Measurements from ENCODE around the gene ANKRD27.

ANKRD27 gene

GRCh38 chr19:32693151-32694108 lies 18.4 kb upstream of the ANKRD27 start (continued):
- TF ChIP-seq SETDB1 (IDR thresholded peaks at IDR 0.05; ENCODE audit: insufficient read length, low read length) (peak; percentile 22), SP7 (tag by site-specific recombination; IDR thresholded peaks at IDR 0.05) (peak; percentile 16; the same call in 1 of the 2 replicates), ZSCAN30 (tag by site-specific recombination; IDR thresholded peaks at IDR 0.05) (0 out of 2 replicates have a peak, but pooled peaks have one; percentile 47)

DNA sequence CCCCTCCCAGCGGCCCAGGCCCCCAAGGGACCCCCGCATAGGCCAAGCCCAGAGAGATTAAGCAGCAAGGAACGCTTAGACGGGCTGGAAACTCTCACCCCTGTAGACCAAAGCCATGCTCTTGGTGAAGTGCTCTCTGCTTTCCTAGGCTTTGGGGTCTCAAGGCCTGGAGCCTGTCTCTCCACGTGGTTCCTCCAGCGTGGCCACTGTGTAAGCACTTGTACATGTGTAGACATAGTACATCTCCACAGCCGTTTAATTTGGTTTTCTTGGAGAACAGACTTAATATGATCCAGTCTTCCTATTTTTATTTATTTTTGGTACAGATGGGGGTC lies 17.7 kb upstream of the ANKRD27 start:
- ChIA-PET CTCF (interaction anchor here (0.6 to 1.5 kb wide), 3 partner anchors 11 to 738 kb away, joined by 3 to 6 read pairs (median 3); no protein-coding TSS in a partner anchor), POLR2A (interaction anchor here (2.1 kb wide), 1 partner anchor 17 kb away, joined by 12 read pairs; the partner anchor contains the start of genes ANKRD27 and RGS9BP)
- H3K9me3 ChIP-seq (ENCODE audit: control insufficient read depth, insufficient read depth, low read depth, low read length), result no peaks in the 10 kb centered on the region
- peak overlapping the region; percentile 52 for H3K4me3 ChIP-seq (ENCODE audit: low read depth, low read length)
- H3K36me3 ChIP-seq (ENCODE audit: control insufficient read depth in 2 of 2, insufficient read depth in 1 of 2, low read length in 2 of 2), result peaks cover 15 to 47% of the 10 kb centered on the region in 2 experiments
- peak overlapping the region; percentile 96 for H3K27ac ChIP-seq (ENCODE audit: extremely low read depth, low read depth, low read length)
- H3K4me1 ChIP-seq (ENCODE audit: control insufficient read depth, insufficient read depth, low read length), result peaks cover 23% of the 10 kb centered on the region
- TF ChIP-seq ZNF266 (tag by site-specific recombination; IDR thresholded peaks at IDR 0.05; ENCODE audit: low read depth) (no peak), ZSCAN4 (tag by site-specific recombination; IDR thresholded peaks at IDR 0.05) (no peak), ZNF112 (tag by site-specific recombination; IDR thresholded peaks at IDR 0.05) (no peak), ZNF350 (tag by site-specific recombination; IDR thresholded peaks at IDR 0.05) (no peak), ZNF132 (tag by site-specific recombination; IDR thresholded peaks at IDR 0.05; ENCODE audit: borderline replicate concordance) (no peak), ZBTB8A (tag by site-specific recombination; IDR thresholded peaks at IDR 0.05) (no peak), ZNF514 (tag by site-specific recombination; IDR thresholded peaks at IDR 0.05) (peak; percentile 8; the same call in 1 of the 2 replicates), KLF17 (tag by site-specific recombination; IDR thresholded peaks at IDR 0.05) (0 out of 2 replicates have a peak, but pooled peaks have one; percentile 9), ZNF274 (IDR thresholded peaks at IDR 0.05; ENCODE audit: low read length) (no peak), ZNF274 (tag by site-specific recombination; IDR thresholded peaks at IDR 0.05; ENCODE audit: borderline replicate concordance) (no peak), KLF10 (tag by site-specific recombination; IDR thresholded peaks at IDR 0.05) (no peak), ZNF324 (tag by site-specific recombination; IDR thresholded peaks at IDR 0.05) (no peak), ZNF596 (tag by site-specific recombination; IDR thresholded peaks at IDR 0.05) (no peak), ZNF174 (tag by site-specific recombination; IDR thresholded peaks at IDR 0.05) (no peak), ZNF223 (tag by site-specific recombination; IDR thresholded peaks at IDR 0.05) (no peak), ZNF792 (tag by site-specific recombination; IDR thresholded peaks at IDR 0.05) (0 out of 2 replicates have a peak, but pooled peaks have one; percentile 7), RBAK (tag by site-specific recombination; IDR thresholded peaks at IDR 0.05) (no peak), ZNF354C (tag by site-specific recombination; IDR thresholded peaks at IDR 0.05; ENCODE audit: borderline replicate concordance, low read depth) (no peak), ZNF302 (tag by site-specific recombination; IDR thresholded peaks at IDR 0.05; ENCODE audit: low read depth) (no peak), ZNF133 (tag by site-specific recombination; IDR thresholded peaks at IDR 0.05) (no peak; the same call in 1 of the 2 replicates), ZNF23 (tag by site-specific recombination; IDR thresholded peaks at IDR 0.05; ENCODE audit: borderline replicate concordance) (no peak), ZBTB21 (tag by site-specific recombination; IDR thresholded peaks at IDR 0.05) (no peak), ZNF645 (tag by site-specific recombination; IDR thresholded peaks at IDR 0.05) (peak; percentile 10; the same call in 1 of the 2 replicates), ZNF555 (tag by site-specific recombination; conservative IDR thresholded peaks at IDR 0.05) (no peak), ZNF157 (tag by site-specific recombination; IDR thresholded peaks at IDR 0.05) (no peak), ZNF335 (tag by site-specific recombination; conservative IDR thresholded peaks at IDR 0.05) (peak; percentile 73)
- TF ChIP-seq, protein P1, sequence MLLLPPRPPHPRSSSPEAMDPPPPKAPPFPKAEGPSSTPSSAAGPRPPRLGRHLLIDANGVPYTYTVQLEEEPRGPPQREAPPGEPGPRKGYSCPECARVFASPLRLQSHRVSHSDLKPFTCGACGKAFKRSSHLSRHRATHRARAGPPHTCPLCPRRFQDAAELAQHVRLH (tag by site-specific recombination; IDR thresholded peaks at IDR 0.05), result no peak
- TF ChIP-seq, protein P2, sequence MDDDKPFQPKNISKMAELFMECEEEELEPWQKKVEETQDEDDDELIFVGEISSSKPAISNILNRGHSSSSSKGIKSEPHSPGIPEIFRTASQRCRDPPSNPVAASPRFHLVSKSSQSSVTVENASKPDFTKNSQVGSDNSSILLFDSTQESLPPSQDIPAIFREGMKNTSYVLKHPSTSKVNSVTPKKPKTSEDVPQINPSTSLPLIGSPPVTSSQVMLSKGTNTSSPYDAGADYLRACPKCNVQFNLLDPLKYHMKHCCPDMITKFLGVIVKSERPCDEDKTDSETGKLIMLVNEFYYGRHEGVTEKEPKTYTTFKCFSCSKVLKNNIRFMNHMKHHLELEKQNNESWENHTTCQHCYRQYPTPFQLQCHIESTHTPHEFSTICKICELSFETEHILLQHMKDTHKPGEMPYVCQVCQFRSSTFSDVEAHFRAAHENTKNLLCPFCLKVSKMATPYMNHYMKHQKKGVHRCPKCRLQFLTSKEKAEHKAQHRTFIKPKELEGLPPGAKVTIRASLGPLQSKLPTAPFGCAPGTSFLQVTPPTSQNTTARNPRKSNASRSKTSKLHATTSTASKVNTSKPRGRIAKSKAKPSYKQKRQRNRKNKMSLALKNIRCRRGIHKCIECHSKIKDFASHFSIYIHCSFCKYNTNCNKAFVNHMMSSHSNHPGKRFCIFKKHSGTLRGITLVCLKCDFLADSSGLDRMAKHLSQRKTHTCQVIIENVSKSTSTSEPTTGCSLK (tag by site-specific recombination; IDR thresholded peaks at IDR 0.05), result no peak

Measured in HEK293 (cell line).